Vagina (tissue), 2 donors: ENCODE data around the gene KDM3A.

Experiments
- CTCF ChIP-seq, 3 experiments: fragments of 450-650 bp in 2 of 3; fragments of 200-600 bp in 1 of 3; sonication (generic) in 1 of 3; IDR thresholded peaks; one replicate each; pipeline ENCODE4 v1.5.1; 2017 to 2019; ENCODE audit warnings: antibody characterized with exemption in 3 of 3, mild to moderate bottlenecking in 2 of 3, moderate library complexity in 2 of 3
- POLR2A ChIP-seq, 2 donors: fragments of 450-650 bp; IDR thresholded peaks; one replicate each; pipeline ENCODE4 v1.6.1; 2017; ENCODE audit warnings: antibody characterized with exemption in 2 of 2, mild to moderate bottlenecking in 2 of 2, moderate library complexity in 2 of 2

DNA sequence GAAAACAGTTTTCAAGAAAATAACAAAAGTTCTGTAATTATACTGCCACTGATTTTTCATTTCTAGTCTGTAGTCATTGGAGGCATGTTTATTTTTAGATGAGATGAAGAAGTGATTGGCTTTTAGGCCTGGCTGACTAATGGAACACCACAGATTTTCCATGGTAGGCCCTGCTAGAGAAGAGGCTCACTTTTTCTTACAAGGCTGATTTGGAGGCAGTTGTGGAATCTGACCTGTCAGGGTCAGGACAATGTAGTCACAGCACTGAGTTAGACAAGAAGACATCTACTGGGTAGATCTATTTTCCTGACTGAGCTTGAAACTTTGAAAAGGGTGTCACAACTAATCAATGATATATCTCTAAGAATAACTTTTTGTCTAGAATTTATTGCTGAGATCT lies 43.9 kb downstream of the KDM3A start:
- no peak for TF ChIP-seq CTCF (IDR thresholded peaks at IDR 0.05)
- no peak for TF ChIP-seq POLR2A (IDR thresholded peaks at IDR 0.05)
